HUDEP-2 (cell line): ENCODE results near the gene HSD17B14.
"Not testable (repeated sequence)": the region's sequence is repeated elsewhere in the genome, so short reads cannot be mapped to it uniquely, and the experiment has no call there.

Source experiments
- DNase-seq, 76 experiments: peaks; one replicate each; lab custom pipeline; 2025; ENCODE audit not compliant: unreplicated experiment in 76 of 76; lab: John Stamatoyannopoulos, UW

Gene HSD17B14

GRCh38 chr19:48805452-48805851 lies 30.8 kb downstream of the HSD17B14 start:
- DNase-seq = no peak

DNA sequence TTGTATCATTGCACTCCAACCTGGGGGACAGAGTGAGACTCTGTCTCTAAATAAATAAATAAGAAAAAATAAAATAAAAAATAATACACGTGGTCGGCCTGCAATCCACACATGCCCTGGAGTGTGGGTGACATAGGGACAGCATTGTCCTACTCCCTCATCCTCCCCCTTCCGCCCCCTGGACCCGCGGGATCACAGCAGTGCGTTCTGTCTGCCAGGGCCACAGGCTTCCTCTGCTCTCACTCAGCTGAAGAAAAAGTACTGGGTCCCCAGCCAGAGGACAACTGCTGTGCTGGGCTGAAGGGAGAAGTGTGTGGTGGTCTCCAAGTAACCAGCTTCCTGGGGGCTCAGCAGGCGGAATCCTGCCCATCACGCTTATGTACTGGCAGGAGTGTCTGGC lies 31.8 kb downstream of the HSD17B14 start:
- DNase-seq = no peak

DNA sequence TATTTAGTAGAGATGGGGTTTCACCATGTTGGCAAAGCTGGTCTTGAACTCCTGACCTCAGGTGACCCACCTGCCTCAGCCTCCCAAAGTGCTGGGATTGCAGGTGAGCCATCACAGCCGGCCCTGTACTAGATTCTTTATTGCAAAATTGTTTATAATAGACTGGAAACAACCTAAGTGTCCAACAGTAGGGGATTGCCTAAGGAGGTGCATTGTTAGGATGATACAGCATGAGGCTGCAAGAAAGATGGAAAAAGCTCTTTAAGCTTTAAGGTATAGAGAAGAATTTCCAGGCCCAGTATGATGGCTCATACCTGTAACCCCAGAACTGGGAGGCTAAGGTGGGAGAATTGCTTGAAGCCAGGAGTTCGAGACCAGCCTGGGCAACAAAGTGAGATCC lies 33.7 kb downstream of the HSD17B14 start:
- no peak for DNase-seq

GRCh38 chr19:48799358-48800300 lies 36.7 kb downstream of the HSD17B14 start:
- no peak for DNase-seq

DNA sequence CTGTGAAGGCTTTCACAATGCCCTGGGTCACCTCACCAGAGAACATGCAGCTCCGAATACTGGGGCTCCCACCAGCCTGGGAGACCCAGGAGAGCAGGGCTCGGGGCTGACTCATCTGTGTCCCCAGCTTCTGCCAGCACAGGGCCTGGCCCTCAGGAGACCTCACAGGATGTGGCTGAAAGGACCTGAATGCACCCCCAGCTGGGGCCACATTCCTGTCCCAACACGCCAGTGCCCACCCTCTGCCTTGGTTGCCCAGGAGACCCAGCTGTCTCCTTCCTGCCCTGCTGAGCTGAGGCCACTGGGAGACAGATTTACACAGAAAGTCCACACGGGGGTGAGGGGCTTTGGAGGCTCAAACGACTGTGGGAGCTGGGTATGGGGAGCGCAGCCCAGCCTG lies 37.4 kb downstream of the HSD17B14 start:
- DNase-seq = no peak

DNA sequence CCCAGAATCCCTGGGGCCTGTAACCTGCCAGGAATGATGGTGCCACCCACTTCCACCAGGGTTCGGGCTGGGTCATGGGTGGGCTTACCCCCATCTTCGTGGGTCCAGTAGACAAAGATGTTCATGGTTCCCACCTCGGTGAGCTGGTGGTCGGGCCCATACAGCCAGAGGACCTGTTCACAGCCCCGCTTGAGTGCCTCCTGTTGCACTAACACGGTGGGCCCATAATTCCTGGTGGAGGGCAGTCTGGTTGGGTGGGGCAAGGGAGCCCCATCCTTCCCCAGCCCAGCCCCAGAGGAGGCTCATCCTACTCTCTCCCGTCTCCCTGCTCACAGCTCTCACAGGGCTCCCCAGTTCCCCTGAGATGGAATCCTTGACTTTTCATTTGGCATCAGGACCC lies 39.2 kb downstream of the HSD17B14 start:
- no peak for DNase-seq

DNA sequence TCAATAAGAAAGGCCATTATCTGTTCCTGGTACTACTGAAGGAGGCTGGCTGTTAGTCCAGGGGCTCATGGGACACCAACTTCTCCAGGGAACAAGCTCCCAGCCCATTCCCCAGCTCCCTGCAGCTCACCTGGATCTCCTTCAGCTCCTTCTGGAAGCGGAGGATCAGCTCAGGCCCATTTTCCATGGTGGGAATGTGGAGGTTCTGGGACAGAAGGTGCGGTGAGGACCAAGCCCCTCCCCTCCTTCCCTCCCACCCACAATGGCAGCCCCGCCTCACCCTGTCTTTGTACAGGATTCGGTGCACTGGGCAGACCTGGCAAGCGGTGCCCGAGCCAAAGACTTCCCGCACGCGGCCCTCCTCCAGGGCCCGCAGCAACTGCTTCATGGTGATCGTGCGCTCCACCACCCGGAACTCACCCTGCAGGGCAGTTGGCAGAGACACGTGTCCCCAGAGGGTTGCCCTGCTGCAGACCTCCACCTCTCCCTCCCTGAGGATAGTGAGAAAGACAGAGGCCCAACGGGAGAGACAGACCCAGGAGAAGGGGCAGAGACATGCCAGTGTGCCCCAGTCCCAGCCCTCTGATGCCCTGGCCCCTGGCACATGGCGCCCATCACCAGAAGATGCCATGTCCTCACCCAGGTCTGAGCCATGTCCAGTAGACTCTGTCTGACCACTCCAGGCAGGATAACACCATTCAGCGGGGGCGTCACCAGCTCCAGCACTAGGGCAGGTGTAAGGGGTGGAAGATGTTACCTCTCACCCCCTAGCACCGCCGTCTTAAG lies 39.8 kb downstream of the HSD17B14 start:
- no peak for DNase-seq

DNA sequence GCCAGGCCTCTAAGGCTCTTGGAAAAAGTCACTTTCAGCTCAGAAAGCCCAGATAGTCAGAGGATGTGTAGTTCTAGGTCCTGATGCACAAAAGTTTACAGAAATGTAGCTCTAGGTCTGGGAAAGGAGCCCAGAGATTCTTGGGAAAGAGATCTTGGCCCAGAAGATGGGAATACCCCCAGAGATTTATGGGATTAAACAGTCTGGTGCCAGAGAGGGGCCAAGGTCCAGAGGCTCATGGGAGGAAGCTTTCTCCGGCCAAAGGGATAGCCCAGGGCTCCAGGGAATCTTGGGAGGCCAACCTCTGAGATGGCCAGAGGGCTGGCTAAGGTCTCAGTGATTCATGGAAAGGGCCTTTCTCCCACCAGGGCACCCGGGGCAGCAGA lies 40.6 kb downstream of the HSD17B14 start:
- DNase-seq = no peak

DNA sequence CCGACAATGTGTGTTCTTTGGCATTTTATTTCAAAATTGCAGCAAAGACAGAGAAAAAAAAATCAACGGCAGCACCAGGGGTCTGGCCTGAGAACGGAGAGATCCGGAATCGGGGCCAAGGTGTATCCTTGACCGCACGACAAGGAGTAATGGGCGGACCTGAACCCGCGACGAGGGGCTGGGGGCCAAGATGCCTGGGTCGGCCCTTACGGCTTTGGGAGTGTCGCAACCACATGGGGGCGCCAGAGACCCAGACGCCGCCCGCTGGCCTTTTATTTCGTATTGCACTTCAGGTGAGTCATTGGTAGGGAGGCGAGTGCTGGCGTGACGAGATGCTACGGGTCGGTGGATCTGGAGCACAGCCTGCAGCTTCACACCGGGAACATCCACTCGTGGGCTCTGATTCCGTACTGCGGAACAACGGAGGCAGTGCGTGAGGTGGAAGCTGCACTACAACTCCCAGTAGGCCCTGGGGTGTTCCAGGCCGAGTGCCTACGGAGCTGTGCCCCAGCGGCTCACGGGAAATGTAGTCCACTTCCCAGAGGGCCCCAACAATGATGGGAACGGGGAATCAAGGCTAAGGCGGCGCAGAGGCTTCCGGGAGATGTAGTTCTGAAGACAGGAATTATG lies 41.1 kb downstream of the HSD17B14 start:
- peak in 73 of 76 experiments; percentile 50 to 96 (median 87) for DNase-seq

GRCh38 chr19:48794291-48794690 lies 42.0 kb downstream of the HSD17B14 start:
- DNase-seq = no peak

DNA sequence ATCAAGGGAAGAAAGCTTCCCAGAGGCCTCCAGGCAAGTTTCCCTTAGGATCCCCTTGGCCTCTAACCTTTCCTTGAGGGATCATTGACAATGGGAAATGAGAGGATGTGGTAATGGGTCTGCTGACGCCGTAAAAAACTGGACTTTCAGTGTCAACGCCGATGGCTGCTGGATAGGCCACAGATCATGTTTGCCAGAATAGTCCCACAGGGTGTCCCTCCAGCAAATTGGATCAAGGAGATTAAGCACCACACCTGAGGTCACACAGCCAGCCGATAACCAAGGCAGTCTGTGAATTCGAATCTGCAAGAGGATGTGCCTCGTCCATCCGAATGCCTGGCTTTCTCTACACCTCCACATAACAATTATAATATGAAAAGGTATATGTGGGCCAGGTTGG lies 43.0 kb downstream of the HSD17B14 start:
- DNase-seq = no peak

DNA sequence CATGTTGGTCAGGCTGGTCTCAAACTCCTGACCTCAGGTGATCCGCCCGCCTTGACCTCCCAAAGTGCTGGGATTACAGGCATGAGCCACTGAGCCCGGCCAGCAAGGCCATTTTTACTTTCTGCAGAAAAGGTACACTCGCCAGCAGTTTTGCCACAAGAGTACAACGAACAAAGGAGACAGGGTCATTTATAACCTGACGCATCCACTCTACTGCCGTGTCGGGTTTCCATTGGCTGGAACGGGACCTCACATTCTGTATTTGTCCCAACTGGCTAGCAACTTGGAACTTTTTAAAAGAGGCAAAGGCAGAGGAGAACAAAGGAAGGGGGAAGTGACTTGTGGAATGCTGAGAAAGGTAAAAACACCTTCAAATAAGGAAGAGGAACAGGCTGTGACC lies 49.0 kb downstream of the HSD17B14 start:
- DNase-seq = not testable (repeated sequence)

GRCh38 chr19:48786422-48786821 lies 49.9 kb downstream of the HSD17B14 start:
- not testable (repeated sequence) for DNase-seq

GRCh38 chr19:48784527-48784926 lies 51.8 kb downstream of the HSD17B14 start:
- DNase-seq = peak in 46 of 76 experiments; percentile 9 to 72 (median 44)

GRCh38 chr19:48780631-48781391 lies 55.5 kb downstream of the HSD17B14 start:
- peak in 68 of 76 experiments; percentile 29 to 92 (median 72) for DNase-seq

- no peak for DNase-seq
These were observed 56.7 kb downstream of the HSD17B14 start for GRCh38 chr19:48779636-48780035.

DNA sequence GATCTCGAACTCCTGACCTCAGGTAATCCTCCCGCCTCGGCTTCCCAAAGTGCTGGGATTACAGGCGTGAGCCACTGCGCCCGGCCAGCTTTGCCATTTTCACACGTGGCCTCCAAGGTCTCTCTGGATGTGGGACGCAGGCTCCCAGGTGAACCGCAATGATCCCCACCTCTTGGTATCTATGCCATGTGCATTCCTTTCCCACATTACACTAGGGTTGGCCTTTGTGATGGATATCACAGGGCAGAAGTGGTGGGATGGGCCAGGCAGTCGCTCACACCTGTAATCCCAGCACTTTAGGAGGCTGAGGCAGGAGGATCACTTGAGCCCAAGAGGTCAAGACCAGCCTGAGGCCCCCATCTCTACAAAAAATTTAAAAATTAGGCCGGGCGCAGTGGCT lies 58.6 kb downstream of the HSD17B14 start:
- no peak for DNase-seq

- DNase-seq = no peak
These were observed 59.2 kb downstream of the HSD17B14 start for GRCh38 chr19:48777139-48777538.

- no peak for DNase-seq
These were observed 63.8 kb downstream of the HSD17B14 start for GRCh38 chr19:48772503-48772953.

- no peak for DNase-seq
These were observed 65.4 kb downstream of the HSD17B14 start for GRCh38 chr19:48770734-48771472.
